Ramos (cell line): ENCODE results near the gene LBHD2.

ENCODE experiments used
- in situ Hi-C: fragments of 300-500 bp; cut with MboI; formaldehyde crosslinking; loops from one replicate; pipeline ENCODE4 v1.14.3; 2022; ENCODE audit warnings: low sequenced_read_pairs; ENCODE audit not compliant: unreplicated experiment

The LBHD2 gene

DNA sequence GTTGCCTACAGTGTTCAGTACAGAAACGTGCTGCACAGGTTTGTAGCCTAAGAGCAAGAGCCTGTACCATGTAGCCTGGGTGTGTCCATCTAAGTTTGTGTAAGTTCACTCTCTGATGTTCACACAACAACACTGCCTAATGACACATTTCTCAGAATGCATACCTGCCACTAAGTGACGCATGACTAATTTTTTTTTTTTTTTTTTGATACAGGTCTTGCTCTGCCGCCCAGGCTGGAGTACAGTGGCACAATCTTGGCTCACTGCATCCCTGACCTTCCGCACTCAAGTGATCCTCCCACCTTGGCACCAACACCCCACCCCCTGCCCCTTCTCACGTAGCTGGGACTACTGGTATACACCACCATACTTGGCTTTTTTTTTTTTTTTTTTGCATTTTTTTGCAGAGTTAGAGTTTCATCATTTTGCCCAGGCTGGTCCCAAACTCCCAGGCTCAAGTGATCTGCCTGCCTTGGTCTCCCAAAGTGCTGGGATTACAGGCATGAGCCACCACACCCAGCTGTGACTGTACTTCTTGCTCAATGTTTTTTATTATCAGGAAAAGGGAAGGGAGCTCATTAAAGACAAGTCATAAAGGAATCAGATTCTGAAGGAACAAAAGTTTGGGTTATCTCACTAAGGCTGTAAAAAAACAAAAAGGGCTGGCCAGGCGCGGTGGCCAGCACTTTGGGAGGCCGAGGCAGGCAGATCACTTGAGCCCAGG, 16.6 kb upstream of the LBHD2 start:
- in situ Hi-C loops: no loop called here

GRCh38 chr14:103068351-103069073, 15.5 kb upstream of the LBHD2 start:
- in situ Hi-C loops: no loop called here

- in situ Hi-C loops: no loop called here
Measured at GRCh38 chr14:103070263-103070885, 13.6 kb upstream of the LBHD2 start.

DNA sequence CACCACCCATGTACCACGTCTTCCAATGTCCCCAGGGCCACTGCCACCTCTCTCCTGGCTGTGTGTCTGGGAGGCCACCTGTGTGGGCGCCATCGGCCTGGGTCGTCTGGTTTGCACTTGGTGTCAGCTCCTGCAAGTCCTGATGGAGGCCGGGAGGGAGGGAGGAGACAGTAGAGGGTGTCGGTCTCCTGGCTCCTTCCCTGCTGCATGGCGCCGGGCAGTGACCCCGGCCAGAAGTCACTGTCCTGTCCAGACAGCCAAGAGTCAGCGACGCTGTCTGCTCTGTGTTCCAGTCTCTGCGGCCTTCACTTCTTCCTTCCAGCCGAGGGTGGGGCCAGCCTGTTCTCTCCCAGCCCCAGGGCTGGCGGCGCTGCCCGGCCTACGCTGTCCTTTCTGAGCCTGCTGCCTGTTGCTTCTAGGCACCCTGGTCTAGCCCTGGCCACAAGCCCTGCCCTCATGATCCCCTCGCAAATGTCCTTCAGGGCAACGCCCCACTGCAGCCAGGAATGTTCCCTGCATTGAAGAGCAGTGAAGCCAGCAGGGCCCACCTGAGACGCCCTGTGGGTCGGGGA, 13.0 kb upstream of the LBHD2 start:
- in situ Hi-C loops: no loop called here

DNA sequence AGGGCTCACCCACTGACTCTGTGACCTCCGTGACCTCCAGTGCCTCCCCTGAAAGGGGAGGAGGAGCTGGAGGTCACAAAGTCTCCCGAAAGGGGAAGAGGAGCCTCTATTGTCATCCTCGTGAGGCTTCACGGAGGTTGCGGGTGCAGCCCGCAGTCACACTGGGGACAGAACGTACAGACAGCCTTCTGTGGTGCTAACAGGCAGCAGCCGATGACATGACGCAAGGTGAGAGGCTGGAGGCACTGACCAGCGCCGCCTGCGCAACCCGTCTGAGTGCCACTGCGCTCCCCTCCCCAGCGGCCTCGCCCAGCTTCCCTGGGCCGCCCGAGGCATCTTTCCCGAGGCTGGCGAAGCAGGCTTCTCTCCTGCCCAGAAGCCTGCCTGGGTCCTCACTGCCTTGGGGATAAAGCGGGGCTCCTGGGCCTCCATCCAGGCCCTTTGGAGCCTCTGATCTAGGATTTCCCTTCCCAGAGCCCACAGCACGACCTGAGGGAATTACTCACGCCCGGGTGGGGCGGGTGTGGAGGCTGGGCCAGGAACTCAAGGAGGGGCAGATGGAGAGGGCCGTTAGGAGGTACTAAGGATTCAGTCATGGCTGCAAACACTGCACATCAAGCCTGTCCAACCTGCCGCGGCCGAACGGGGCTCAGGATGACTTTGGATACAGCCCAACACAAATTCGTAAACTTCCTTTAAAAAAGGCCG, 12.3 kb upstream of the LBHD2 start:
- in situ Hi-C loops: no loop called here

DNA sequence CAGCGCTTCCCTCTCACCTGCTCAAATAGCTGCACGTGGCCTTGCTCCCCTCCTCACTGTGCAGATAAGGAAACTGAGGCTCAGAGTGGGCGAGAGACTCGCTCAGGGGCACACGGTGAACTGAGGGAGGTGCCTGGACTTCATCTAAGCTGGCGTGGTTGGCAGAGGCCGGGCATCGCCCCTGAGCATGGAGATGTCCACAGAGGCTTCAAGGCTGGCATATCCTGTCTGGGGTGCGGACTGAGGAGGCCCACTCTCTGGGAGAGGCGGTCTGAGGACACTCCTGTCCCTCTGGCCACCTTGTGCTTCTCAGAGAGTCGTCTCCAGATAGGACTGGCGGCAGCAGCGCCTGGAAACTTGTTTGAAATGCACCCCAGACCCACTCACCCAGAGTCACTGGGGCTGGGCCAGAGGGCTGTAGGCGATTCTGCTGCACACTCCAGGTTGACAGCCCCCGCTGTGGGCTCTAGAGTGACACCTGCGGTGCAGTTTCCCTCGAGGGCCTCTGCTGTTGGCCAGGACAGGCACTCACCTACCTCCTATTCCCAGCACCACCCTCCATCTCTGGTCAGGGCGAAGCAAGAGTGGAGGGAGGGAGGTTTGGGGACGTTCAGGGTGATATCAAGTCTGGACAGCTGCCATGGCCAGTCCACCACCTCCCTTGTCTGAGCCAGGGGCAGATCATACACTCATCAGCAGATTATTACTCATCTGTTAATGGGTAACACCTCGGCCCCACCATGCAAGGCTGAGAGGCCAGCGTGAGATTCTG, 11.2 kb upstream of the LBHD2 start:
- in situ Hi-C loops: no loop called here

DNA sequence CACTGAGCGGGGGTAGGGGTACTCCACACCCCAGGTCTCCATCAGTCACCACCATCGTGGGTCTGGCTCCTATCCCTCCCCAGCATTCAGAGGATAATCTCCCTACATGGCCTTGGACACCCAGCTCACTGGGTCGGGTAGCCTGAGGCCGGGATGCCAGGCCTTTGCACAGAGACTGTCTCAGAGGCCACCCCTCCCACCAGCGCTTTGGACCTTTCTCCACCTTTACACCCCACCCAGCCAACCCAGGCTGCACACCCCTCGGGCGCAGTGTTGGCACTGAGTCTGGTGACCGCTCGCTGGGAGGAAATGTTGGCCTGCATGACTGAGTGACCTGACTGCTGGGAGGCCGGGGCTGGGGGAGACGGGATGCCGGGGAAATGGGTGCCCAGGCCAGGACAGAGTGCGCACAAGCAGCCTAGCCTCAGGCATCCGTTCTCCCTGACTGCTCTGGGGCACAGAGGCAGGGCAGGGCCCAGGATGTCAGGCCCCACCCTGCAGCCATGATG, 10.6 kb upstream of the LBHD2 start:
- in situ Hi-C loops: no loop called here

- in situ Hi-C loops: no loop called here
Measured at GRCh38 chr14:103073876-103074728, 9.9 kb upstream of the LBHD2 start.

- in situ Hi-C loops: loop anchor here (5.0 kb wide), 1 partner anchor 212 kb away; no protein-coding TSS in a partner anchor
Measured at GRCh38 chr14:103074729-103075367, 9.2 kb upstream of the LBHD2 start.

- in situ Hi-C loops: loop anchor here (5.0 kb wide), 1 partner anchor 209 kb away; no protein-coding TSS in a partner anchor
Measured at GRCh38 chr14:103078420-103078749, 5.6 kb upstream of the LBHD2 start.

- in situ Hi-C loops: loop anchor here (5.0 kb wide), 1 partner anchor 208 kb away; no protein-coding TSS in a partner anchor
Measured at GRCh38 chr14:103078860-103079587, 5.0 kb upstream of the LBHD2 start.

DNA sequence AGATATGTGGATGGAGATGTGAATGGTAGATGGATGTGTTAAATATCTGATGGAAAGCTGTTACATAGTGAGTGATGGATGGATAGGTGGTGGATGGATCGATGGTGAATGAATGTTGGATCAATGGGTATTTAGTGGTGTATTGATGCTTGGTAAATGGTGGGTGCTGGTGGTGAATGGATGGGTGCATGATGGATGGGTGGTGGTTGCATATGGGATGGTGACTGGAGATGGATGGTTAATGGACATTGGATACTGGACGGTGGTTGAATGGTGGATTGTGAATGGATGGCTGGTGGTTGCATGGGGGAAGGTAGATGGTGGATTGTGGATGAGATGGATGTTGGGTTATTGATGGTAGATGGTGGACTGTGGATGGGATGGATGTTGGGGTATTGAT, 2.1 kb upstream of the LBHD2 start:
- in situ Hi-C loops: no loop called here

GRCh38 chr14:103085106-103086091, 1.4 kb downstream of the LBHD2 start:
- in situ Hi-C loops: no loop called here

DNA sequence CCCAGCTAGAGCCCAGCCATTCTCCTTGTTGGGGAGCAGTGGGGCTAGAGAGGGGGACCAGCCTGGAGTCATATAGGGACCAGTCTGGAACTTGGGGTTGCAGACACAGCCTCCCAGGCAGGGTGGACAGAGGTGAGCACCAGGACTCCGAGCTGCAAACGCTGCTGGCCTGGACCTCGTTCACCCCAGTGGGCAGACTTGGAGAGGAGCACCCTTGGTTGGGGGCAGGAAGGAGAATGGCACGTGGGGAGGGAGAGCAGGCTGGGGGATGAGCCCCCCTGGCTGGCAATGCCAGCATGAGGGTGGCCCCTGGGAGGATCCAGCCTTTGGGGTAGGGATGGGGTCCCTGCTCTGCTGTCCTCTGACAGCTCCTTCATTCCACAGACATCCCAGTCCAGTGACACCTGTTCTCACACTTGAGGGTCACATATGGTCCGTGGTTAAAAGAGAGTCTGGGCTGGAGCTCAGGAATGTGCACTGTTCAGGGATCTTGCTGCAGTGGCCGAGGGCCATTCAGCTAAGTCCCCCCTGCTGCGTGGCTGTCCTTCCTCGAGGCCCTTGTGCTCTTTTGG, 2.8 kb downstream of the LBHD2 start:
- in situ Hi-C loops: no loop called here

- in situ Hi-C loops: no loop called here
Measured at GRCh38 chr14:103087343-103087835, 3.4 kb downstream of the LBHD2 start.

GRCh38 chr14:103088921-103089320, 4.9 kb downstream of the LBHD2 start:
- in situ Hi-C loops: no loop called here
